ENCODE results near the gene MAOA.

DNA sequence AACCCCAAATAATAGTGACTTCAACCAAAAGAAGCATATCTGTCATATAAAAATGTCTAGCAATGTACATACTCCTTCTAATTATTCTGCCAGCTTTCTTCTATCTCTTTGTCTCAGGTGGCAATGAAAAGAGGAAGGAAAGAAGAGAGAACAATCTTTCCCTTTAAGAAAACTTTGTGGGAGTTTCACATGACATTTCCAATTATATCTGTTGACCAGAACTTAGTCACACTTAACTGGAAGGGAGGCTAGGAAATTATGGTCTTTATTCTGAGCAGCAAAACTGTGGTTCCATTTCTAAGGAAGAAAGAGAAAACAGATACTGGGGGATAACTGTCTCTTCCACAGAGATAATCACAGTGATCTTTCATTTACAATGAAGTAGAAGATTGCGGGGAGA is 12.9 kb upstream of the MAOA start:
- TF ChIP-seq, protein P1, sequence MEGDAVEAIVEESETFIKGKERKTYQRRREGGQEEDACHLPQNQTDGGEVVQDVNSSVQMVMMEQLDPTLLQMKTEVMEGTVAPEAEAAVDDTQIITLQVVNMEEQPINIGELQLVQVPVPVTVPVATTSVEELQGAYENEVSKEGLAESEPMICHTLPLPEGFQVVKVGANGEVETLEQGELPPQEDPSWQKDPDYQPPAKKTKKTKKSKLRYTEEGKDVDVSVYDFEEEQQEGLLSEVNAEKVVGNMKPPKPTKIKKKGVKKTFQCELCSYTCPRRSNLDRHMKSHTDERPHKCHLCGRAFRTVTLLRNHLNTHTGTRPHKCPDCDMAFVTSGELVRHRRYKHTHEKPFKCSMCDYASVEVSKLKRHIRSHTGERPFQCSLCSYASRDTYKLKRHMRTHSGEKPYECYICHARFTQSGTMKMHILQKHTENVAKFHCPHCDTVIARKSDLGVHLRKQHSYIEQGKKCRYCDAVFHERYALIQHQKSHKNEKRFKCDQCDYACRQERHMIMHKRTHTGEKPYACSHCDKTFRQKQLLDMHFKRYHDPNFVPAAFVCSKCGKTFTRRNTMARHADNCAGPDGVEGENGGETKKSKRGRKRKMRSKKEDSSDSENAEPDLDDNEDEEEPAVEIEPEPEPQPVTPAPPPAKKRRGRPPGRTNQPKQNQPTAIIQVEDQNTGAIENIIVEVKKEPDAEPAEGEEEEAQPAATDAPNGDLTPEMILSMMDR (IDR thresholded peaks at IDR 0.05), result no peak
- TF ChIP-seq ZFX (IDR thresholded peaks at IDR 0.05; ENCODE audit: borderline replicate concordance), result no peak
